Fibroblast of lung (primary cell): ENCODE results near the gene F10.

Experiments used
- CTCF ChIP-seq, 2 donors: IDR thresholded peaks in 1 of 2; conservative IDR thresholded peaks in 1 of 2; 1 replicate in 1 of 2; 2 replicates in 1 of 2; pipeline ENCODE4 v1.5.1; 2011 to 2012; ENCODE audit warnings: low read length in 2 of 2, control low read depth in 1 of 2, inconsistent platforms in 1 of 2, low read depth in 1 of 2, mild to moderate bottlenecking in 1 of 2
- EZH2 ChIP-seq: IDR thresholded peaks from 2 replicates; pipeline ENCODE4 v1.5.1; 2012; ENCODE audit warnings: low read length, control low read depth, mild to moderate bottlenecking; ENCODE audit errors: missing control alignments

- no peak for TF ChIP-seq CTCF (conservative IDR thresholded peaks at IDR 0.05 in 1 of 2, IDR thresholded peaks at IDR 0.05 in 1 of 2; ENCODE audit: low read depth in 1 of 2, low read length in 2 of 2)
- no peak for TF ChIP-seq EZH2
These were observed 43.5 kb upstream of the F10 start for GRCh38 chr13:113078902-113079780.
